ES-I3 (cell line): ENCODE measurements around the gene OR6P1.

Experiments used
- H3K36me3 ChIP-seq: 2 replicates; pipeline ENCODE4 v1.6.1; 2013; ENCODE audit warnings: mild to moderate bottlenecking, low read length, control low read depth, moderate library complexity; ENCODE audit not compliant: insufficient read depth
- H3K4me1 ChIP-seq: 2 replicates; pipeline ENCODE4 v1.6.1; 2013; ENCODE audit warnings: mild to moderate bottlenecking, control low read depth, low read length; ENCODE audit not compliant: insufficient read depth
- H3K9ac ChIP-seq: 2 replicates; pipeline ENCODE4 v1.6.1; 2013; ENCODE audit warnings: low read depth, mild to moderate bottlenecking, low read length, moderate library complexity
- H3K9me3 ChIP-seq: 2 replicates; pipeline ENCODE4 v1.6.1; 2013; ENCODE audit warnings: mild to moderate bottlenecking, low read length, moderate library complexity; ENCODE audit not compliant: control insufficient read depth, insufficient read depth

The OR6P1 gene

GRCh38 chr1:158570480-158570879 is at the start of gene OR6P1:
Gene OR6P1 (minus strand): TSS chr1:158570580. CDS start chr1:158563604, 6,976 bp downstream.
- Histone ChIP-seq H3K4me1 (no peaks in the 10 kb centered on the region), H3K9me3 (no peaks in the 10 kb centered on the region), H3K36me3 (no peaks in the 10 kb centered on the region), H3K9ac (no peak within 1 kb of the TSS)

GRCh38 chr1:158613764-158614163 is 43.4 kb upstream of the OR6P1 start:
- no peaks in the 10 kb centered on the region for H3K36me3 ChIP-seq
- no peak overlapping the region for H3K9ac ChIP-seq
- no peaks in the 10 kb centered on the region for H3K9me3 ChIP-seq
- no peaks in the 10 kb centered on the region for H3K4me1 ChIP-seq

- Histone ChIP-seq H3K9me3 (no peaks in the 10 kb centered on the region), H3K36me3 (no peaks in the 10 kb centered on the region), H3K4me1 (peaks cover 6% of the 10 kb centered on the region; the same call in 1 of the 2 replicates), H3K9ac (no peak overlapping the region)
These were observed 41.5 kb upstream of the OR6P1 start for GRCh38 chr1:158611916-158612315.

- Histone ChIP-seq H3K36me3 (no peaks in the 10 kb centered on the region), H3K9me3 (no peaks in the 10 kb centered on the region), H3K4me1 (peaks cover 7% of the 10 kb centered on the region; the same call in 1 of the 2 replicates), H3K9ac (no peak overlapping the region; the same call in 1 of the 2 replicates)
These were observed 36.9 kb upstream of the OR6P1 start for GRCh38 chr1:158607296-158607695.

GRCh38 chr1:158604968-158605367 is 34.6 kb upstream of the OR6P1 start, which contains the start of gene OR10Z1:
Gene OR10Z1 (plus strand): TSS chr1:158605268. CDS start chr1:158606439, 1,171 bp downstream.
- no peaks in the 10 kb centered on the region for H3K9me3 ChIP-seq
- no peaks in the 10 kb centered on the region for H3K36me3 ChIP-seq
- H3K4me1 ChIP-seq, result peaks cover 7% of the 10 kb centered on the region; the same call in 1 of the 2 replicates
- H3K9ac ChIP-seq, result no peak within 1 kb of the TSS

GRCh38 chr1:158600735-158601134 is 30.4 kb upstream of the OR6P1 start:
- Histone ChIP-seq H3K9ac (no peak overlapping the region), H3K9me3 (no peaks in the 10 kb centered on the region), H3K36me3 (no peaks in the 10 kb centered on the region; the same call in 1 of the 2 replicates), H3K4me1 (no peaks in the 10 kb centered on the region)

GRCh38 chr1:158586942-158587341 is 16.6 kb upstream of the OR6P1 start:
- Histone ChIP-seq H3K4me1 (no peaks in the 10 kb centered on the region), H3K9ac (no peak overlapping the region), H3K9me3 (peaks cover 3% of the 10 kb centered on the region; the same call in 1 of the 2 replicates), H3K36me3 (no peaks in the 10 kb centered on the region)

GRCh38 chr1:158583962-158584361 is 13.6 kb upstream of the OR6P1 start:
- no peaks in the 10 kb centered on the region for H3K4me1 ChIP-seq
- H3K9ac ChIP-seq, result no peak overlapping the region
- H3K9me3 ChIP-seq, result peaks cover 3% of the 10 kb centered on the region; the same call in 1 of the 2 replicates
- H3K36me3 ChIP-seq, result no peaks in the 10 kb centered on the region

GRCh38 chr1:158579733-158580132 is 9.4 kb upstream of the OR6P1 start, which contains the start of gene OR10X1:
Gene OR10X1 (minus strand): TSS chr1:158579899. CDS start chr1:158579899, 0 bp downstream.
- no peaks in the 10 kb centered on the region for H3K4me1 ChIP-seq
- H3K9ac ChIP-seq, result no peak within 1 kb of the TSS
- no peaks in the 10 kb centered on the region for H3K9me3 ChIP-seq
- no peaks in the 10 kb centered on the region for H3K36me3 ChIP-seq

GRCh38 chr1:158577561-158577960 is 7.2 kb upstream of the OR6P1 start:
- Histone ChIP-seq H3K9me3 (no peaks in the 10 kb centered on the region), H3K9ac (no peak overlapping the region), H3K36me3 (no peaks in the 10 kb centered on the region), H3K4me1 (no peaks in the 10 kb centered on the region)

- no peaks in the 10 kb centered on the region for H3K4me1 ChIP-seq
These were observed 1.8 kb upstream of the OR6P1 start for GRCh38 chr1:158572226-158572625.

GRCh38 chr1:158564608-158565007 is 5.8 kb downstream of the OR6P1 start:
- Histone ChIP-seq H3K36me3 (no peaks in the 10 kb centered on the region), H3K9ac (no peak overlapping the region), H3K9me3 (no peaks in the 10 kb centered on the region; the same call in 1 of the 2 replicates), H3K4me1 (no peaks in the 10 kb centered on the region)

More at GRCh38 chr1:158572226-158572625, 1.8 kb upstream of the OR6P1 start:
- H3K9ac ChIP-seq, result no peak overlapping the region
- no peaks in the 10 kb centered on the region for H3K36me3 ChIP-seq
- no peaks in the 10 kb centered on the region for H3K9me3 ChIP-seq

GRCh38 chr1:158563853-158564252 is 6.5 kb downstream of the OR6P1 start:
- H3K9ac ChIP-seq, result no peak overlapping the region
- no peaks in the 10 kb centered on the region; the same call in 1 of the 2 replicates for H3K9me3 ChIP-seq
- no peaks in the 10 kb centered on the region for H3K36me3 ChIP-seq
- H3K4me1 ChIP-seq, result no peaks in the 10 kb centered on the region

- H3K36me3 ChIP-seq, result no peaks in the 10 kb centered on the region
- H3K9ac ChIP-seq, result no peak overlapping the region
- H3K9me3 ChIP-seq, result no peaks in the 10 kb centered on the region; the same call in 1 of the 2 replicates
- H3K4me1 ChIP-seq, result no peaks in the 10 kb centered on the region
These were observed 10.7 kb downstream of the OR6P1 start for GRCh38 chr1:158559696-158560095.

- Histone ChIP-seq H3K9ac (no peak within 1 kb of the TSS), H3K36me3 (no peaks in the 10 kb centered on the region), H3K9me3 (no peaks in the 10 kb centered on the region), H3K4me1 (no peaks in the 10 kb centered on the region)
These were observed 16.0 kb downstream of the OR6P1 start, which contains the start of gene OR6Y1 for GRCh38 chr1:158554352-158554751. Gene OR6Y1 (minus strand): TSS chr1:158554405. CDS start chr1:158548105, 6,300 bp downstream.
